Measurements from ENCODE around the gene NOP9.

DNA sequence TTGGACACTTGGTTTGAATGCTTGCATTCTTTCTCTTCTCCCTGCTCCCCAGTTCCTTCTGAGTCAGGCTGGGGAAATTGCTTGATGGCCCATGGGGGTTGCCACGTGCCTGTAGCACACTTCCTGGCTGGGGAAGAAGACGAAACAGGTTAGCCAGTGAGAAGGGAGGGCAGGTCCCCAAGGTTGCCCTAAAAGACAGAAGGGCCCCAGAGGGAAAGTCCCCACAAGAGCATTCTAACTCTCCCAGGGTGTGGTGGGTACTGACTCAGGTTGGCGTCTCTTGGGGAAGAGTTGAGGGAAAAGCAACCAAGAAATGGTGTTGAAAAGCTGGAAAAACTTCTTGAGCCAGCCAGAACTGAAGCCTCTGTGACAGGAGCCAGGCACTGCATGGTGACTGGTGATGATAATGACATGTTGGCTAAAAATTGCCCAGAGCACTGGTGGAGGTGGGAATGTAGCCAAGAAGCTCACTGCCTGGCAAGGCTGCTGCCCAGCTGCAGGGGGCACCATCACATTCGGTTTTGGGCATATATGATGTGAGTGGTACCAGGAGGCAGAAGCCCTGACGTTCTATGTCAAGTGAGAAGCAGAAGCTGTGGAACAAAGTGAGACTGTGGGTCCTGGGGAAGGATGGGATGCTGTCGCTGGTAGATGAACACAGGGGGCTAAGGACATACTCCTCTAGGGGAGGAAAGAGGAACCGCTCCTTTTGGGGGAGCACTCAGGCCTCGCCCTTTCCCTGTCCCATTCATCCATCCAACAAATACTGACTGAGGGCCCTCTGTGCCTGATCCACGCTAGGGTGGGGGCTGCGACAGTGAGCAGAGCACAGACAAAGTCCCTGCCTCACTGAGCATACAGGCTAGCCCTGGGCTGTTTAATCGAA is 20.1 kb upstream of the NOP9 start:
- TF ChIP-seq, protein P1, sequence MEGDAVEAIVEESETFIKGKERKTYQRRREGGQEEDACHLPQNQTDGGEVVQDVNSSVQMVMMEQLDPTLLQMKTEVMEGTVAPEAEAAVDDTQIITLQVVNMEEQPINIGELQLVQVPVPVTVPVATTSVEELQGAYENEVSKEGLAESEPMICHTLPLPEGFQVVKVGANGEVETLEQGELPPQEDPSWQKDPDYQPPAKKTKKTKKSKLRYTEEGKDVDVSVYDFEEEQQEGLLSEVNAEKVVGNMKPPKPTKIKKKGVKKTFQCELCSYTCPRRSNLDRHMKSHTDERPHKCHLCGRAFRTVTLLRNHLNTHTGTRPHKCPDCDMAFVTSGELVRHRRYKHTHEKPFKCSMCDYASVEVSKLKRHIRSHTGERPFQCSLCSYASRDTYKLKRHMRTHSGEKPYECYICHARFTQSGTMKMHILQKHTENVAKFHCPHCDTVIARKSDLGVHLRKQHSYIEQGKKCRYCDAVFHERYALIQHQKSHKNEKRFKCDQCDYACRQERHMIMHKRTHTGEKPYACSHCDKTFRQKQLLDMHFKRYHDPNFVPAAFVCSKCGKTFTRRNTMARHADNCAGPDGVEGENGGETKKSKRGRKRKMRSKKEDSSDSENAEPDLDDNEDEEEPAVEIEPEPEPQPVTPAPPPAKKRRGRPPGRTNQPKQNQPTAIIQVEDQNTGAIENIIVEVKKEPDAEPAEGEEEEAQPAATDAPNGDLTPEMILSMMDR (IDR thresholded peaks at IDR 0.05; ENCODE audit: insufficient read depth, low read length, poor library complexity, severe bottlenecking), result peak; percentile 37
- TF ChIP-seq EZH2phosphoT487 (conservative IDR thresholded peaks at IDR 0.05; ENCODE audit: low read length), result no peak

Measured in SU-DHL-6 (cell line).